Measurements from ENCODE around the gene GSK3A. TPM values are rescaled to one million over a fixed set of nuclear protein-coding genes. Genes with fewer than 3 reads are reported as not detected.
A peak's percentile ranks its signal among the peaks of the same experiment; 100 is the strongest.

The GSK3A gene
- total RNA-seq, 1 donor from 2014 or later = 54.7 TPM

DNA sequence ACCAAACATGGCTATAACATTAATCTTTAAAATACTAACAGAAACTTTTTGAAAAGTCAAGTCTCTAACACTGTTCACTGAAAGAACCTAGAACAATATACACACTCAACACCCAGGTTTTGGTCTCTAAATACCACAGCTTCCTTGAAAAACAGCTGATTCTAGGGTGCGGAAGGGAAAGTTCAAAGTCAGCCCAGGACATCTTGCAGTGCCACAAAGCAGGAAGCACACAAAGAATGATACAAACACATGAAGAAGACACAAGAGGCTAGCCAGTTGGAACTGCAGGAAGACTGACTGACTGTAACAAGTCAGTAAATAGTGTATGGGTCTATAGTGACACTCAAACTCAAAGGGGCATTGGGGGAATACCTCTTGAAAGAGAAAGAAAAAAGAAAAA is 29.5 kb downstream of the GSK3A start:
- no peaks in the 10 kb centered on the region for H3K27me3 Mint-ChIP-seq
- TF ChIP-seq, protein P1, sequence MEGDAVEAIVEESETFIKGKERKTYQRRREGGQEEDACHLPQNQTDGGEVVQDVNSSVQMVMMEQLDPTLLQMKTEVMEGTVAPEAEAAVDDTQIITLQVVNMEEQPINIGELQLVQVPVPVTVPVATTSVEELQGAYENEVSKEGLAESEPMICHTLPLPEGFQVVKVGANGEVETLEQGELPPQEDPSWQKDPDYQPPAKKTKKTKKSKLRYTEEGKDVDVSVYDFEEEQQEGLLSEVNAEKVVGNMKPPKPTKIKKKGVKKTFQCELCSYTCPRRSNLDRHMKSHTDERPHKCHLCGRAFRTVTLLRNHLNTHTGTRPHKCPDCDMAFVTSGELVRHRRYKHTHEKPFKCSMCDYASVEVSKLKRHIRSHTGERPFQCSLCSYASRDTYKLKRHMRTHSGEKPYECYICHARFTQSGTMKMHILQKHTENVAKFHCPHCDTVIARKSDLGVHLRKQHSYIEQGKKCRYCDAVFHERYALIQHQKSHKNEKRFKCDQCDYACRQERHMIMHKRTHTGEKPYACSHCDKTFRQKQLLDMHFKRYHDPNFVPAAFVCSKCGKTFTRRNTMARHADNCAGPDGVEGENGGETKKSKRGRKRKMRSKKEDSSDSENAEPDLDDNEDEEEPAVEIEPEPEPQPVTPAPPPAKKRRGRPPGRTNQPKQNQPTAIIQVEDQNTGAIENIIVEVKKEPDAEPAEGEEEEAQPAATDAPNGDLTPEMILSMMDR (IDR thresholded peaks at IDR 0.05; ENCODE audit: unreplicated experiment) = no peak
- no peaks in the 10 kb centered on the region for H3K9me3 Mint-ChIP-seq (ENCODE audit: low read depth)
- H3K27ac Mint-ChIP-seq = no peak overlapping the region
- no peak for DNase-seq (ENCODE audit: low spot score, unreplicated experiment)
- H3K4me3 Mint-ChIP-seq (ENCODE audit: low read depth) = no peak overlapping the region
- H3K4me1 Mint-ChIP-seq (ENCODE audit: low read depth) = peaks cover 17% of the 10 kb centered on the region
- H3K36me3 Mint-ChIP-seq (ENCODE audit: insufficient read depth) = peaks cover 11% of the 10 kb centered on the region

DNA sequence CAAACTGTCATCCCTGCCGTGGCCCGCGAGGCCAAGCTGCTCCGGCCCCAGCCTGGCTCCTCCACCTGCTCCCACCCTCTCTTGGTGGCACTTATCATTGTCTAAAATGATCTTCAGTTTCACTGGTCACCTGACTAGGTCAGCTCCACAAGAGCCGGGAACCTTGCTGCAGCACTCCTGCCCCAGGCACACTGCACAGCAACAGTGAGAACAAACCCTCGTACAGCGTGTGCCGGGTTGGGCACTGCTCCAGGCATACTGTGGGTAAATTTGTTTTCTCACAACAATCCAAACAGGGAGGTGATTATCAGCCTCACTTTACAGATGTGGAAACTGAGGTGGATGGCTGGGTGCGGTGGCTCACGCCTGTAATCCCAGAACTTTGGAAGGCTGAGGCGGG is 33.8 kb downstream of the GSK3A start:
- Mint-ChIP-seq H3K27me3 (no peaks in the 10 kb centered on the region), H3K27ac (peak overlapping the region; percentile 7), H3K9me3 (ENCODE audit: low read depth) (no peaks in the 10 kb centered on the region), H3K36me3 (ENCODE audit: insufficient read depth) (peaks cover 19% of the 10 kb centered on the region), H3K4me1 (ENCODE audit: low read depth) (peaks cover under 1% of the 10 kb centered on the region), H3K4me3 (ENCODE audit: low read depth) (no peak overlapping the region)
- DNase-seq (ENCODE audit: low spot score, unreplicated experiment) = no peak
- TF ChIP-seq, protein P1 (IDR thresholded peaks at IDR 0.05; ENCODE audit: unreplicated experiment) = no peak

DNA sequence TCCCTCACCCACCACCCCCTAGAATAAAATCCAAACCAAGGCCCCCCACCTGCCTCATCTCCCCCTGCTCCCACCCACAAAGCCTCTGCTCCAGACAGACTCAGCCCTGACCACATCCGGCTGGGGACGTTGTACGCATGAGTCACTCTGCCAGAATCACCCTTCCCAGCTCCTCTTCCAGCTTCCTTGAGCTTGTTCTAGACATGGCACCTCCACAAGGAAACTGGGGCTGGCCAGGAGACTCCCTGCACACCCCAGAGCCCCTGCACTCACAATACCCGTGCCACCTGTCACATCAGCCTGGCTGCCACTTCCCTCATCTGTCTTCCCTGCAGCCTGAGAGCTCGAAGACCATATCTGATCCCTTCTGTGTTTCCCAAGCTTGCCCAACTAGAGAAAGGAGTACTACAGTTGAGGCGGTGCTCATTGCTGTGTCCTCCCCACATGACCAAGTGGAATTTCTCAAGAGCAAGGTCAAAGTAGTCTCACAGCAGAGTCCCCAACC is 34.6 kb downstream of the GSK3A start:
- DNase-seq (ENCODE audit: low spot score, unreplicated experiment) = no peak
- Mint-ChIP-seq H3K4me3 (ENCODE audit: low read depth) (no peak overlapping the region), H3K27me3 (no peaks in the 10 kb centered on the region), H3K9me3 (ENCODE audit: low read depth) (no peaks in the 10 kb centered on the region), H3K27ac (peak overlapping the region; percentile 63), H3K4me1 (ENCODE audit: low read depth) (no peaks in the 10 kb centered on the region), H3K36me3 (ENCODE audit: insufficient read depth) (peaks cover 20% of the 10 kb centered on the region)
- TF ChIP-seq, protein P1 (IDR thresholded peaks at IDR 0.05; ENCODE audit: unreplicated experiment) = no peak

DNA sequence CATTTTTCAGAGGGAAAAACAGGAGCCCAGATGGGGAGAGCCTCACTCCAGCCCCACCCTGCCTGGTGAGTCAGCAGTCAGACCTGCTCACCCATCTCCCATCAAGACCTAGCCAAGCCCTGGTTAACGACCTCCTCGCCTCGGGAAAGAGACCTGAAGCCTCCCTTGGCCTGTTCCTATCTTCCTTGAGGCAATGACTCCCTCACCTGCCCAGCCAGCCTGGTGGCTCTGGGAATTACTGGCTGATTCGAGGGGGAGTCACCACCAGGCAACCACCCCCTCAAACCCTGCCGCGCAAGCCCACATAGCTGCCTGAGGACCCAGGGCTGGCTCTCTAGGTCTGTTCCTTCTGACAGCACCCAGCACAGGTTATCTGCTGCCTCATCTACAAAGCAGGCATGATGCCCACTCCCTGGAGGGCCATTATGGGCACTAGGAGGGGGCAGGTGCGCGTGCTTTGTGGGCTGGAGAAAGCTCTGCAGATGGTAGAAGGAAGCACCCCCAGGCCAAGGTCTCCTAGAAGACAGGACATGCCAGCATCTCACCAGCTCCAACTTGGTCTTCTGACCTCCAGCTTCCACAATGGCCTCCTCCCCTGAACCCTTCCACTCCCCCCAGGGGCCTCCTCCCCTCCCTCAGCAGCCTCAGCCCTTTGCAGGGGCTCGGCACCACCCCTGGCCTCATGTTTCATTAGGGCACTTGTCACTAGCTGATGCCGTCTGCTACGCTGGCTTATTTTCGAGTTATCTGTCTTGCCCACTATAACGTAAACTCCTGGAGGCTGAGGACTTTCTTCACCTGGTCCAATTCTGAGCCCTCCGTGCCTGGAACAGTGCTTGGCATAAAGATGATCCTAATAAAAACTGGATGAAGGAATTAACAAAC is 35.3 kb downstream of the GSK3A start:
- Mint-ChIP-seq H3K4me3 (ENCODE audit: low read depth) (no peak overlapping the region), H3K4me1 (ENCODE audit: low read depth) (no peaks in the 10 kb centered on the region), H3K9me3 (ENCODE audit: low read depth) (no peaks in the 10 kb centered on the region), H3K27ac (peak overlapping the region; percentile 53), H3K27me3 (no peaks in the 10 kb centered on the region), H3K36me3 (ENCODE audit: insufficient read depth) (peaks cover 21% of the 10 kb centered on the region)
- TF ChIP-seq, protein P1 (IDR thresholded peaks at IDR 0.05; ENCODE audit: unreplicated experiment) = no peak
- no peak for DNase-seq (ENCODE audit: low spot score, unreplicated experiment)

DNA sequence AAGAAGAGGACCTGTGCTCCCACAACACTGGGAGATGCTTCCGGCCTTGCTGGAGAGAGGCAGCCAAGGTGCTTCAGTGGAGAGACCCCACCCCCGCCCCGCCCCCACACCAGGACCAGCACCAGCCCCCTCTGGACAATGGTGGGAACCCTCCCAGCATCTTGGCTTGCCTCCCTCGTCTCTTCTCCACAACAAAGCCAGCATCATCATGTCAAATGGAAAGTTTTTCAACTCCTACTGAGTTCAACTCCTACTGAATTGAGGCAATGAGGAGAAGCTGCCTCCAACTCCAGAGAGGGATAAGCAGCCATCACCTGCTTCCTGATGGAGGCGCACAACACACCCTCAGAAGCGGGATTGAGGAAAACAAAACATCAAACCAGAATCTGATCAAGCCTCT is 37.7 kb downstream of the GSK3A start:
- H3K4me1 Mint-ChIP-seq (ENCODE audit: low read depth) = no peaks in the 10 kb centered on the region
- H3K36me3 Mint-ChIP-seq (ENCODE audit: insufficient read depth) = peaks cover 28% of the 10 kb centered on the region
- H3K9me3 Mint-ChIP-seq (ENCODE audit: low read depth) = no peaks in the 10 kb centered on the region
- H3K27ac Mint-ChIP-seq = no peak overlapping the region
- no peak for DNase-seq (ENCODE audit: low spot score, unreplicated experiment)
- no peaks in the 10 kb centered on the region for H3K27me3 Mint-ChIP-seq
- no peak overlapping the region for H3K4me3 Mint-ChIP-seq (ENCODE audit: low read depth)
- TF ChIP-seq, protein P1 (IDR thresholded peaks at IDR 0.05; ENCODE audit: unreplicated experiment) = no peak
